Panc1 (cell line): Measurements from ENCODE around the gene PKLR. TPM values are rescaled to one million over a fixed set of nuclear protein-coding genes. Genes with fewer than 3 reads are reported as not detected.

Experiments
- ATAC-seq: fragments of 200-7000 bp; cut with Tn5 transposase; 2 replicates; pipeline ENCODE4 v1.9.1; 2020; ENCODE audit warnings: mild to moderate bottlenecking, moderate library complexity
- BruUV-seq: library from RNA; stranded (reverse); fragments of 400-500 nt; replicated peaks from 2 replicates; lab custom pipeline; 2021; lab: Mats Ljungman, UMichigan
- CTCF ChIA-PET: fragments of 300-600 bp; sonication (Branson Sonifier 250); formaldehyde crosslinking; loops from one replicate; lab custom pipeline; 2022; ENCODE audit warnings: antibody characterized with exemption; lab: Charles Lee
- POLR2A ChIA-PET: fragments of 300-600 bp; sonication (Branson Sonifier 250); formaldehyde crosslinking; loops from one replicate; lab custom pipeline; 2022; ENCODE audit warnings: antibody characterized with exemption; lab: Charles Lee
- DNase-seq: peaks from one replicate; pipeline ENCODE4 v3.0.0-alpha.2; 2010; ENCODE audit warnings: low read depth, low spot score
- H3K27ac ChIP-seq: 2 replicates; pipeline ENCODE4 v1.5.1; 2011; ENCODE audit warnings: mild to moderate bottlenecking, low read length, inconsistent platforms
- H3K27me3 ChIP-seq: fragments of 200-500 bp; sonication (Bioruptor generic); 2 replicates; pipeline ENCODE4 v1.6.0; 2014; ENCODE audit warnings: low read length, inconsistent platforms; ENCODE audit not compliant: control insufficient read depth, insufficient read depth
- H3K36me3 ChIP-seq: fragments of 200-500 bp; sonication (Bioruptor generic); 2 replicates; pipeline ENCODE4 v1.5.1; 2014; ENCODE audit warnings: inconsistent platforms, mild to moderate bottlenecking, low read length, moderate library complexity; ENCODE audit not compliant: control insufficient read depth, insufficient read depth
- H3K4me1 ChIP-seq: 2 replicates; pipeline ENCODE4 v1.5.1; 2011; ENCODE audit warnings: inconsistent platforms, mild to moderate bottlenecking, low read length, moderate library complexity; ENCODE audit not compliant: control insufficient read depth, insufficient read depth
- H3K4me3 ChIP-seq, 2 experiments: 2 replicates each; pipeline ENCODE4 v1.5.1; 2011 to 2012; ENCODE audit warnings: low read depth in 2 of 2, low read length in 2 of 2, mild to moderate bottlenecking in 2 of 2, inconsistent platforms in 1 of 2, moderate library complexity in 1 of 2
- H3K9me3 ChIP-seq: fragments of 200-500 bp; sonication (Bioruptor generic); 2 replicates; pipeline ENCODE4 v1.5.1; 2014; ENCODE audit warnings: low read depth, mild to moderate bottlenecking, inconsistent platforms, low read length, moderate library complexity; ENCODE audit not compliant: control insufficient read depth, insufficient read depth
- CTCF ChIP-seq: fragments of 450-650 bp; IDR thresholded peaks from 2 replicates; pipeline ENCODE4 v1.5.1; 2017; ENCODE audit warnings: mild to moderate bottlenecking
- POLR2AphosphoS5 ChIP-seq: IDR thresholded peaks from 2 replicates; pipeline ENCODE4 v1.6.1; 2012; ENCODE audit warnings: mild to moderate bottlenecking, low read depth, low read length, moderate library complexity
- SIN3A ChIP-seq: IDR thresholded peaks from 2 replicates; pipeline ENCODE4 v1.6.1; 2012; ENCODE audit warnings: low read depth, mild to moderate bottlenecking, low read length, moderate library complexity, borderline replicate concordance; ENCODE audit not compliant: insufficient read depth
- TCF7L2 ChIP-seq: IDR thresholded peaks from 2 replicates; pipeline ENCODE4 v1.6.1; 2011; ENCODE audit warnings: mild to moderate bottlenecking, low read depth, low read length, inconsistent platforms
- in situ Hi-C: cut with HindIII; loops from 2 replicates; pipeline ENCODE4 v1.10.0; 2016; ENCODE audit warnings: low sequenced_read_pairs, low pct_unique_long_range_greater_than_20kb
- intact Hi-C: fragments of 100-400 bp; cut with micrococcal nuclease; formaldehyde crosslinking; loops from one replicate; pipeline ENCODE4 v1.10.0; 2022; ENCODE audit not compliant: unreplicated experiment
- total RNA-seq: library from RNA; stranded (reverse); gene quantifications from one replicate; pipeline ENCODE4 v1.2.1, GENCODE V29; 2021; ENCODE audit not compliant: unreplicated experiment
- TF ChIP-seq, protein P1 (sequence below), 2 experiments: IDR thresholded peaks; 2 replicates each; pipeline ENCODE4 v1.6.1; 2011 to 2012; ENCODE audit warnings: low read depth in 2 of 2, control low read depth in 1 of 2, low read length in 1 of 2, mild to moderate bottlenecking in 1 of 2, moderate library complexity in 1 of 2; ENCODE audit not compliant: insufficient read depth in 1 of 2

Gene PKLR
- total RNA-seq, 1 experiment from 2014 or later: 0.13 TPM

- H3K27ac ChIP-seq: peak within 1 kb of the TSS; percentile 56
- no peaks in the 10 kb centered on the region for H3K9me3 ChIP-seq
- DNase-seq: peak; percentile 88
- H3K27me3 ChIP-seq: no peaks in the 10 kb centered on the region
- CTCF ChIA-PET: interaction anchor here (0.6 to 1.4 kb wide), 2 partner anchors 25 to 26 kb away, joined by 7 to 13 read pairs; no protein-coding TSS in a partner anchor
- in situ Hi-C loops: no loop called here
- TF ChIP-seq SIN3A (0 out of 2 replicates have a peak, but pooled peaks have one; percentile 21), TCF7L2 (no peak), CTCF (peak; percentile 95), POLR2AphosphoS5 (no peak)
- TF ChIP-seq, protein P1, sequence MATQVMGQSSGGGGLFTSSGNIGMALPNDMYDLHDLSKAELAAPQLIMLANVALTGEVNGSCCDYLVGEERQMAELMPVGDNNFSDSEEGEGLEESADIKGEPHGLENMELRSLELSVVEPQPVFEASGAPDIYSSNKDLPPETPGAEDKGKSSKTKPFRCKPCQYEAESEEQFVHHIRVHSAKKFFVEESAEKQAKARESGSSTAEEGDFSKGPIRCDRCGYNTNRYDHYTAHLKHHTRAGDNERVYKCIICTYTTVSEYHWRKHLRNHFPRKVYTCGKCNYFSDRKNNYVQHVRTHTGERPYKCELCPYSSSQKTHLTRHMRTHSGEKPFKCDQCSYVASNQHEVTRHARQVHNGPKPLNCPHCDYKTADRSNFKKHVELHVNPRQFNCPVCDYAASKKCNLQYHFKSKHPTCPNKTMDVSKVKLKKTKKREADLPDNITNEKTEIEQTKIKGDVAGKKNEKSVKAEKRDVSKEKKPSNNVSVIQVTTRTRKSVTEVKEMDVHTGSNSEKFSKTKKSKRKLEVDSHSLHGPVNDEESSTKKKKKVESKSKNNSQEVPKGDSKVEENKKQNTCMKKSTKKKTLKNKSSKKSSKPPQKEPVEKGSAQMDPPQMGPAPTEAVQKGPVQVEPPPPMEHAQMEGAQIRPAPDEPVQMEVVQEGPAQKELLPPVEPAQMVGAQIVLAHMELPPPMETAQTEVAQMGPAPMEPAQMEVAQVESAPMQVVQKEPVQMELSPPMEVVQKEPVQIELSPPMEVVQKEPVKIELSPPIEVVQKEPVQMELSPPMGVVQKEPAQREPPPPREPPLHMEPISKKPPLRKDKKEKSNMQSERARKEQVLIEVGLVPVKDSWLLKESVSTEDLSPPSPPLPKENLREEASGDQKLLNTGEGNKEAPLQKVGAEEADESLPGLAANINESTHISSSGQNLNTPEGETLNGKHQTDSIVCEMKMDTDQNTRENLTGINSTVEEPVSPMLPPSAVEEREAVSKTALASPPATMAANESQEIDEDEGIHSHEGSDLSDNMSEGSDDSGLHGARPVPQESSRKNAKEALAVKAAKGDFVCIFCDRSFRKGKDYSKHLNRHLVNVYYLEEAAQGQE (IDR thresholded peaks at IDR 0.05; ENCODE audit: insufficient read depth in 1 of 2, low read depth in 2 of 2, low read length in 1 of 2): no peak
- intact Hi-C loops: loop anchor here (1.0 kb wide), 1 partner anchor 46 kb away; no protein-coding TSS in a partner anchor
- H3K36me3 ChIP-seq: no peaks in the 10 kb centered on the region; the same call in 1 of the 2 replicates
- POLR2A ChIA-PET: interaction anchor here (0.5 kb wide), 1 partner anchor 305 kb away, joined by 4 read pairs; no protein-coding TSS in a partner anchor
- H3K4me3 ChIP-seq: peak within 1 kb of the TSS; percentile 70 to 80
- no TSS peak for BruUV-seq
- peak; percentile 82 for ATAC-seq
- peaks cover 16% of the 10 kb centered on the region for H3K4me1 ChIP-seq
These were observed 24.0 kb downstream of the PKLR start, which contains the start of gene HCN3 for GRCh38 chr1:155277070-155277901. Gene HCN3, plus strand, starts transcription at chr1:155277463. Its CDS starts 128 bp downstream, at chr1:155277591.

DNA sequence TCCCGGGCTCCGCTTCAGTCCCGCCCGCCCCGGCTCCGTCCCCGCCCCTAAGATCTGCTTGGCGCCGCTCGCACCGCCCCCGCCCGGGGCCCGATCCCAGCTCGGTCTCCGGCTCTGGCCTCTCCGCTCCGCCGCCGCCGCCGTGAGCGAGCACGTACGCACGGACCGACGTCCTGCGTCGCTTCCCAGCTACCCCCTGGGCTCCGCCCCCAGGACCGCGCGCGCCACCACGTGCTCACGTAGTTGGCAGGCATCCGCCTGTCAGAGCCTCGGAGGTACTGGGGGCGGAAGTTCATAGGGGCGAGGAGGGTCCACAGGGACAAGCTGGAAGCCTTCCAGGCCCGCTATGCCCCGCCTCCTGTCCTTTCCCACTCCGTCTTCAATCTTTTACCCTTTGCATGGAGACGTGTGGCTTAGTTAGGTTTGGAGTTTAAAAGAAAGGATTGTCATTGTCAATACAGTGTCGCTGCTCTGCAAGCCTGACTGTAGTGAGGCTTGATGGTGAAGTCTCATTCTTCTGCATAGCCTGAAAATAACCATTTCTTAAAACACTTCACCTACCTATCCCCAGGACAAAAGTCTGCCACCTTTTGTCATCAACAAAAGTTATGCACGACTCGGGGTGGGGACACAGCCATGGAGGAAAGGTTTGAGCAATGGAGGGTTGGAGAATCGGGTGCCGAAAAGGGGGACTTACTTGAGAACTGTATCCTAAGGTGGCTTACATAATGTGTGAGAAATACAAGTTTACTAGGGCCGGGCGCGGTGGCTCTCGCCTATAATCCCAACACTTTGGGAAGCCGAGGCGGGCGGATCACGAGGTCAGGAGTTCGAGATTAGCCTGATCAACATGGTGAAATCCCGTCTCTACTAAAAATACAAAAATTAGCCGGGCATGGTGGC lies 27.6 kb downstream of the PKLR start, which contains the start of gene CLK2:
Gene CLK2 (minus strand): TSS at position 162 of the 903 bp plus-strand sequence. CDS start 2,527 bp downstream, outside the sequence.
- Histone ChIP-seq H3K36me3 (peaks cover 10% of the 10 kb centered on the region), H3K27me3 (no peaks in the 10 kb centered on the region), H3K4me1 (peaks cover 16% of the 10 kb centered on the region), H3K9me3 (no peaks in the 10 kb centered on the region), H3K4me3 (peak within 1 kb of the TSS; percentile 65 to 67), H3K27ac (peak within 1 kb of the TSS; percentile 90)
- ChIA-PET CTCF (interaction anchor here (1.1 to 1.3 kb wide), 2 partner anchors 23 to 24 kb away, joined by 4 to 5 read pairs; no protein-coding TSS in a partner anchor), POLR2A (interaction anchor here (0.6 to 1.1 kb wide), 3 partner anchors 27 to 1045 kb away, joined by 4 to 11 read pairs (median 5); partner anchors contain the start of gene RUSC1)
- intact Hi-C loops (no loop called here), in situ Hi-C loops (no loop called here)
- BruUV-seq: no TSS peak
- TF ChIP-seq, protein P1 (IDR thresholded peaks at IDR 0.05; ENCODE audit: insufficient read depth in 1 of 2, low read depth in 2 of 2, low read length in 1 of 2): 0 out of 4 replicates have a peak, but pooled peaks of 1 of the 2 experiments have one; percentile 12
- TF ChIP-seq POLR2AphosphoS5 (peak; percentile 82), TCF7L2 (no peak)
- ATAC-seq (peak; percentile 93), DNase-seq (no peak)
